Prostate gland (tissue), 2 donors: ENCODE data around the gene IRF4. TPM values are rescaled to one million over a fixed set of nuclear protein-coding genes. Genes with fewer than 3 reads are reported as not detected.

ENCODE experiments used
- DNase-seq: peaks from one replicate; pipeline ENCODE4 v3.0.0-alpha.2; 2019; ENCODE audit warnings: low spot score
- H3K27ac ChIP-seq, 2 donors: fragments of 200-600 bp; sonication (generic); 2 replicates each; pipeline ENCODE4 v1.5.1; 2017 to 2019
- H3K27me3 ChIP-seq: fragments of 200-600 bp; sonication (generic); replicated peaks from 2 replicates; pipeline ENCODE4 v1.5.1; 2019; ENCODE audit not compliant: insufficient read depth
- H3K36me3 ChIP-seq, 2 donors: fragments of 200-600 bp; sonication (generic); 1 replicate in 1 of 2; 2 replicates in 1 of 2; pipeline versions ENCODE4 v1.5.1 to v1.8.1; 2017 to 2019
- H3K4me1 ChIP-seq: fragments of 200-600 bp; sonication (generic); replicated peaks from 2 replicates; pipeline ENCODE4 v1.5.1; 2019
- H3K4me3 ChIP-seq, 2 donors: fragments of 200-600 bp; sonication (generic); 2 replicates each; pipeline ENCODE4 v1.5.1; 2017 to 2019
- H3K9me3 ChIP-seq: fragments of 200-600 bp; sonication (generic); 2 replicates; pipeline ENCODE4 v1.5.1; 2017
- POLR2A ChIP-seq: fragments of 450-650 bp; IDR thresholded peaks from one replicate; pipeline ENCODE4 v1.6.1; 2016; ENCODE audit warnings: antibody characterized with exemption, mild to moderate bottlenecking
- POLR2AphosphoS5 ChIP-seq: sonication (generic); formaldehyde crosslinking; IDR thresholded peaks from one replicate; pipeline ENCODE4 v1.6.1; 2017; ENCODE audit warnings: antibody characterized with exemption
- WGBS: methylation state at CpG from one replicate; pipeline ENCODE4 v1.1.5; 2018; 5-methylcytosine and 5-hydroxymethylcytosine counted together
- intact Hi-C: fragments of 100-400 bp; cut with DNase I; formaldehyde crosslinking; loops from one replicate; pipeline ENCODE4 v1.14.2; 2022
- total RNA-seq, 2 donors: library from RNA; depleted of rRNA; stranded (reverse); fragments of >200 nt; gene quantifications; one replicate each; pipeline ENCODE4 v1.1.0, GENCODE V29; 2016
- TF ChIP-seq, protein P1 (sequence below), 4 experiments: fragments of 200-600 bp in 2 of 4; fragments of 450-650 bp in 2 of 4; sonication (generic) in 2 of 4; IDR thresholded peaks; 1 replicate in 3 of 4; 2 replicates in 1 of 4; pipeline ENCODE4 v1.5.1; 2016 to 2019; ENCODE audit warnings: antibody characterized with exemption in 4 of 4, mild to moderate bottlenecking in 2 of 4, moderate library complexity in 2 of 4

IRF4 gene
- total RNA-seq, 2 donors from 2014 or later: 0.77 to 1.6 TPM

DNA sequence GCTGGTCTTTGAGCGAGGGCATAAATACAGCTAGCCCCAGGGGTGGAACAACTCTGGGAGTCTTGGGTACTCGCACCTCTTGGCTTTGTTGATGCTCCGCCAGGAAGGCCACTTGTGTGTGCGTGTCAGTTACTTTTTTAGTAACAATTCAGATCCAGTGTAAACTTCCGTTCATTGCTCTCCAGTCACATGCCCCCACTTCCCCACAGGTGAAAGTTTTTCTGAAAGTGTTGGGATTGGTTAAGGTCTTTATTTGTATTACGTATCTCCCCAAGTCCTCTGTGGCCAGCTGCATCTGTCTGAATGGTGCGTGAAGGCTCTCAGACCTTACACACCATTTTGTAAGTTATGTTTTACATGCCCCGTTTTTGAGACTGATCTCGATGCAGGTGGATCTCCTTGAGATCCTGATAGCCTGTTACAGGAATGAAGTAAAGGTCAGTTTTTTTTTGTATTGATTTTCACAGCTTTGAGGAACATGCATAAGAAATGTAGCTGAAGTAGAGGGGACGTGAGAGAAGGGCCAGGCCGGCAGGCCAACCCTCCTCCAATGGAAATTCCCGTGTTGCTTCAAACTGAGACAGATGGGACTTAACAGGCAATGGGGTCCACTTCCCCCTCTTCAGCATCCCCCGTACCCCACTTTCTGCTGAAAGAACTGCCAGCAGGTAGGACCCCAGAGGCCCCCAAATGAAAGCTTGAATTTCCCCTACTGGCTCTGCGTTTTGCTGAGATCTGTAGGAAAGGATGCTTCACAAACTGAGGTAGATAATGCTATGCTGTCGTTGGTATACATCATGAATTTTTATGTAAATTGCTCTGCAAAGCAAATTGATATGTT is 19.2 kb downstream of the IRF4 start:
- peaks cover 2% of the 10 kb centered on the region for H3K27me3 ChIP-seq
- no peaks in the 10 kb centered on the region for H3K36me3 ChIP-seq
- no peaks in the 10 kb centered on the region for H3K9me3 ChIP-seq
- no peak overlapping the region for H3K27ac ChIP-seq
- H3K4me1 ChIP-seq: no peaks in the 10 kb centered on the region
- TF ChIP-seq, protein P1, sequence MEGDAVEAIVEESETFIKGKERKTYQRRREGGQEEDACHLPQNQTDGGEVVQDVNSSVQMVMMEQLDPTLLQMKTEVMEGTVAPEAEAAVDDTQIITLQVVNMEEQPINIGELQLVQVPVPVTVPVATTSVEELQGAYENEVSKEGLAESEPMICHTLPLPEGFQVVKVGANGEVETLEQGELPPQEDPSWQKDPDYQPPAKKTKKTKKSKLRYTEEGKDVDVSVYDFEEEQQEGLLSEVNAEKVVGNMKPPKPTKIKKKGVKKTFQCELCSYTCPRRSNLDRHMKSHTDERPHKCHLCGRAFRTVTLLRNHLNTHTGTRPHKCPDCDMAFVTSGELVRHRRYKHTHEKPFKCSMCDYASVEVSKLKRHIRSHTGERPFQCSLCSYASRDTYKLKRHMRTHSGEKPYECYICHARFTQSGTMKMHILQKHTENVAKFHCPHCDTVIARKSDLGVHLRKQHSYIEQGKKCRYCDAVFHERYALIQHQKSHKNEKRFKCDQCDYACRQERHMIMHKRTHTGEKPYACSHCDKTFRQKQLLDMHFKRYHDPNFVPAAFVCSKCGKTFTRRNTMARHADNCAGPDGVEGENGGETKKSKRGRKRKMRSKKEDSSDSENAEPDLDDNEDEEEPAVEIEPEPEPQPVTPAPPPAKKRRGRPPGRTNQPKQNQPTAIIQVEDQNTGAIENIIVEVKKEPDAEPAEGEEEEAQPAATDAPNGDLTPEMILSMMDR (IDR thresholded peaks at IDR 0.05): no peak
- TF ChIP-seq POLR2AphosphoS5 (no peak), POLR2A (no peak)
- intact Hi-C loops: no loop called here
- WGBS: 75% methylated on average over 15 of the region's 15 CpGs
- H3K4me3 ChIP-seq: no peak overlapping the region
- DNase-seq: no peak

DNA sequence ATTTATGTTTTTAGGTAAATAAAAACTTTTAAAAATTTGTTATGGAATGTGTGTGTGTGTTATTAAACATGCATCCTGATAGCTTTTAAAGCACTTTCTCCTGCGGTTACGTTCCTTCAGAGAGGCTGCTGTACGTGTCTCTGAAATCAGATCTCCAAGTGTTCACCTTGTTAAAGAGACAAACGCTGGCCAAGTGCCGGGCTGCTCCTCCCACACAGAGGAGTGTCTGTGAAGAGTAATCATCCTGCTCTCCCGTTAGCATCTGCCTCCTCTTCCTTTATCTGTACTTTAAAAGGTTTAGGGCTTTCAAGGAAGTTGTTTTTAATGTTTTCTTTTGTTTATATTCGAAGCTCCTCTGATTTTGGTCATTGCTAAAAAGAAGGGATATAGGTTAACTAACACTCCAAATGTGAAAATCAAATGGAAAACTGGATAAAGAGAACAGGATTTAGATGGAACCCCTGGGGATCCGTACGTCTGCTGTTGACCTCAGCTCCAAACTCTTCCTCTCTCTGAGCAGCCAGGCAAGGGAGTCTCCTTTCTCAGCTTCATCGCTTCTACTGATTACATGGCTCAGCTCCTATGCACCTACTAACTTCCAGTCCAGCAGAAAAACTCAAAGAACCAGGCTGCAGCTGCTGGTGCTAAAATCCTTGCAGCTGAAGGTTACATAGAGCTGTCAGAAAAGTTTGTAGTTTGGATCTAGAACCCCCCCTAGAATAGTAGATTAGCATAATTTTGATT is 20.0 kb downstream of the IRF4 start:
- H3K27ac ChIP-seq: no peak overlapping the region
- DNase-seq: peak; percentile 40
- WGBS: 16% methylated on average over 10 of the region's 10 CpGs

DNA sequence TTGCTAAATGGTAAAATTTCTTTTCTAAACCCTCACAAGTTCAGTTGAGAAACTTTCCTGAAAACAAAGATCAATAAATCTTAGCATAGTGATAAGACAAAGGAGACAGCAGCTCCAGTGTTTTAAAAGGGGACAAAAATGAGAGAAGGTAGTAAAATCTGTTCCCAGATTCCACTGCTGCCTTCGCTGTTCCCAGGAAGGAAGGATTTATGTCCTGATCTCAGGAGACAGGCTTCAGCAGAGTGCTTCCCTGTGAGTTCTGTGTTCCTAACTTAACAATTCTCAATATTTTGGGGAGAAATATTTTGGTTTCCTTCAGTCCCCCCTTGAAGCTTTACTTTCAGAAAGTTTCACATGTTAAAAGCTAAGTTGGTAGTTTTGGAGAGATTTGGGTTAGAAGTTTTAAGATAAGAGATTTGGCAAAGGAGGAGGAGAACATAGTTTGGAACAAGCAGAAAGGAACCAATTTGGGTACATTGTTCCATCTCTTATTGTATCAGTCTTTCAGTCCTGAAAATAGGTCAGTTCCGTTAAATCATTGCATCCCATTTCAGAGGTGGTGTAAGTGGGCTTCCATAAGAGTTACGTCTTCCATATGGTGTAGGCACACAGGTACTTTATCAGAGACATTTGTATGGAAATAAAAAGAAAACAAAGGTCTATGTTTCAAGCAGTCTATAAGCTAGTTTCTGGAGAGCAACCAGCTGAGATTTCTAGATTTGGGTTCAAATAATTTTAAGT is 20.8 kb downstream of the IRF4 start:
- WGBS: 72% methylated on average over 3 of the region's 3 CpGs
- Histone ChIP-seq H3K9me3 (no peaks in the 10 kb centered on the region), H3K27ac (no peak overlapping the region), H3K36me3 (no peaks in the 10 kb centered on the region), H3K4me3 (no peak overlapping the region), H3K4me1 (no peaks in the 10 kb centered on the region), H3K27me3 (peaks cover under 1% of the 10 kb centered on the region)
- intact Hi-C loops: no loop called here
- no peak for DNase-seq
- TF ChIP-seq POLR2AphosphoS5 (no peak), POLR2A (no peak)
- TF ChIP-seq, protein P1 (IDR thresholded peaks at IDR 0.05): no peak

More for the DNA sequence above, 20.0 kb downstream of the IRF4 start:
- H3K4me3 ChIP-seq: no peak overlapping the region
- H3K4me1 ChIP-seq: no peaks in the 10 kb centered on the region
- intact Hi-C loops: no loop called here
- TF ChIP-seq POLR2A (no peak), POLR2AphosphoS5 (no peak)
- TF ChIP-seq, protein P1 (IDR thresholded peaks at IDR 0.05): no peak
- H3K27me3 ChIP-seq: peaks cover 2% of the 10 kb centered on the region
- H3K36me3 ChIP-seq: no peaks in the 10 kb centered on the region
- H3K9me3 ChIP-seq: no peaks in the 10 kb centered on the region

DNA sequence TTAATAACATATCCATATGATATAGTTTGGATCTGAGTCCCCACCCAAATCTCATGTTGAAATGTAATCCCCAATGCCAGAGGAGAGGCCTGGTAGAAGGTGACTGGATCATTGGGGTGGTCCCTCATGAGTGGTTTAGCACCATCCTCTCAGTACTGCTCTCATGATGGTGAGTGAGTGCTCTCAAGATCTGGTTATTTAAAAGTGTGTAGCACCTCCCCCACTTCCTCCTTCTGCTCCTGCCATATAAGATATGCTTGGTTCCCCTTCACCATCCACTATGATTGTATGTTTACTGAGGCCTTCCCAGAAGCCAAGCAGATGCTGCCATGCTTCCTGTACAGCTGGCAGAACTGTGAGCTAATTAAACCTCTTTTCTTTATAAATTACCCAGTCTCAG is 22.9 kb downstream of the IRF4 start:
- Histone ChIP-seq H3K36me3 (no peaks in the 10 kb centered on the region), H3K9me3 (no peaks in the 10 kb centered on the region), H3K27me3 (no peaks in the 10 kb centered on the region), H3K4me3 (no peak overlapping the region), H3K4me1 (no peaks in the 10 kb centered on the region), H3K27ac (no peak overlapping the region)
- TF ChIP-seq, protein P1 (IDR thresholded peaks at IDR 0.05): no peak
- no peak for TF ChIP-seq POLR2A
- no peak for TF ChIP-seq POLR2AphosphoS5
- no peak for DNase-seq
- intact Hi-C loops: no loop called here
